Suprapubic skin (tissue), 4 donors: ENCODE data around the gene MTA1. TPM values are rescaled to one million over a fixed set of nuclear protein-coding genes. Genes with fewer than 3 reads are reported as not detected.
A peak's percentile ranks its signal among the peaks of the same experiment; 100 is the strongest.

Source experiments
- DNase-seq, 2 donors: peaks; one replicate each; pipeline ENCODE4 v3.0.0-alpha.2; 2019; ENCODE audit warnings: low spot score in 2 of 2
- H3K27ac ChIP-seq: fragments of 200-600 bp; sonication (generic); one replicate; pipeline ENCODE4 v1.5.1; 2019
- H3K27me3 ChIP-seq: fragments of 200-600 bp; sonication (generic); one replicate; pipeline ENCODE4 v1.5.1; 2019
- H3K36me3 ChIP-seq: fragments of 200-600 bp; sonication (generic); one replicate; pipeline ENCODE4 v1.5.1; 2019
- H3K4me1 ChIP-seq: fragments of 200-600 bp; sonication (generic); one replicate; pipeline ENCODE4 v1.5.1; 2019
- H3K4me3 ChIP-seq: fragments of 200-600 bp; sonication (generic); one replicate; pipeline ENCODE4 v1.5.1; 2019; ENCODE audit warnings: mild to moderate bottlenecking
- H3K9me3 ChIP-seq: fragments of 200-600 bp; sonication (generic); one replicate; pipeline ENCODE4 v1.5.1; 2019
- EP300 ChIP-seq: sonication (generic); formaldehyde crosslinking; IDR thresholded peaks from one replicate; pipeline ENCODE4 v1.6.1; 2017; ENCODE audit warnings: antibody characterized with exemption
- POLR2A ChIP-seq, 2 donors: fragments of 450-650 bp; IDR thresholded peaks; one replicate each; pipeline ENCODE4 v1.6.1; 2017; ENCODE audit warnings: antibody characterized with exemption in 2 of 2, mild to moderate bottlenecking in 2 of 2, moderate library complexity in 2 of 2
- POLR2AphosphoS5 ChIP-seq, 3 donors: sonication (generic); formaldehyde crosslinking; IDR thresholded peaks; one replicate each; pipeline ENCODE4 v1.6.1; 2017; ENCODE audit warnings: antibody characterized with exemption in 3 of 3
- WGBS: methylation state at CpG from one replicate; pipeline ENCODE4 v1.1.5; 2018; 5-methylcytosine and 5-hydroxymethylcytosine counted together
- total RNA-seq, 4 donors: library from RNA; depleted of rRNA; stranded (reverse); fragments of >200 nt; gene quantifications; one replicate each; pipeline ENCODE4 v1.1.0, GENCODE V29; 2016
- TF ChIP-seq, protein P1 (sequence below), 2 donors: fragments of 200-600 bp in 1 of 2; fragments of 450-650 bp in 1 of 2; sonication (generic) in 1 of 2; IDR thresholded peaks; one replicate each; pipeline ENCODE4 v1.5.1; 2016 to 2019; ENCODE audit warnings: antibody characterized with exemption in 2 of 2, mild to moderate bottlenecking in 1 of 2, moderate library complexity in 1 of 2

MTA1 gene
- total RNA-seq, 4 donors from 2014 or later: 38.1 to 107 (median 59.5) TPM

DNA sequence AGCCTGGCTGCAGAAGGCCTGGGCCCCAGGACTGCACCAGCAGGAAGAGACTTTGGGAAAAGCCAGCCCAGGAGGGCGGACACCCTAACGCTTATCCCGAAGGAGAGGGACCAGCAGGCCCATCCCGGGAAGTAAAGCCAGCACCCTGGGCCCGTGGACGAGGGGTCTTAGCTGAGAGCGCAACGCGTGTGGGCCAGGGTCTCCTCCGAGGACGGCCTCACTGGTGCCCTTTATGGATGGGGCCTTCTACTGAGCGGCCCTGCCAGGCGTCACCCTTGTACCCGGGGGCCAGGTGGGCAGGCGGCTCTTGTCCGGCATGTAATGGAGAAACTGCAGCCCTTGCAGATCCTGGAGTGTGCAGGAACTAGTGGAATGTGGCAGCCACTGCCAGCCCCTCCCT, 85.5 kb downstream of the MTA1 start:
- Histone ChIP-seq H3K36me3 (no peaks in the 10 kb centered on the region), H3K4me3 (no peak overlapping the region), H3K4me1 (no peaks in the 10 kb centered on the region), H3K27me3 (no peaks in the 10 kb centered on the region), H3K27ac (no peak overlapping the region), H3K9me3 (no peaks in the 10 kb centered on the region)
- peak in 1 of 2 donors; percentile 63 for DNase-seq
- TF ChIP-seq POLR2A (IDR thresholded peaks at IDR 0.05) (no peak), EP300 (no peak), POLR2AphosphoS5 (IDR thresholded peaks at IDR 0.05) (no peak)
- TF ChIP-seq, protein P1, sequence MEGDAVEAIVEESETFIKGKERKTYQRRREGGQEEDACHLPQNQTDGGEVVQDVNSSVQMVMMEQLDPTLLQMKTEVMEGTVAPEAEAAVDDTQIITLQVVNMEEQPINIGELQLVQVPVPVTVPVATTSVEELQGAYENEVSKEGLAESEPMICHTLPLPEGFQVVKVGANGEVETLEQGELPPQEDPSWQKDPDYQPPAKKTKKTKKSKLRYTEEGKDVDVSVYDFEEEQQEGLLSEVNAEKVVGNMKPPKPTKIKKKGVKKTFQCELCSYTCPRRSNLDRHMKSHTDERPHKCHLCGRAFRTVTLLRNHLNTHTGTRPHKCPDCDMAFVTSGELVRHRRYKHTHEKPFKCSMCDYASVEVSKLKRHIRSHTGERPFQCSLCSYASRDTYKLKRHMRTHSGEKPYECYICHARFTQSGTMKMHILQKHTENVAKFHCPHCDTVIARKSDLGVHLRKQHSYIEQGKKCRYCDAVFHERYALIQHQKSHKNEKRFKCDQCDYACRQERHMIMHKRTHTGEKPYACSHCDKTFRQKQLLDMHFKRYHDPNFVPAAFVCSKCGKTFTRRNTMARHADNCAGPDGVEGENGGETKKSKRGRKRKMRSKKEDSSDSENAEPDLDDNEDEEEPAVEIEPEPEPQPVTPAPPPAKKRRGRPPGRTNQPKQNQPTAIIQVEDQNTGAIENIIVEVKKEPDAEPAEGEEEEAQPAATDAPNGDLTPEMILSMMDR (IDR thresholded peaks at IDR 0.05): no peak
- 94% methylated on average over 4 of the region's 16 CpGs for WGBS

DNA sequence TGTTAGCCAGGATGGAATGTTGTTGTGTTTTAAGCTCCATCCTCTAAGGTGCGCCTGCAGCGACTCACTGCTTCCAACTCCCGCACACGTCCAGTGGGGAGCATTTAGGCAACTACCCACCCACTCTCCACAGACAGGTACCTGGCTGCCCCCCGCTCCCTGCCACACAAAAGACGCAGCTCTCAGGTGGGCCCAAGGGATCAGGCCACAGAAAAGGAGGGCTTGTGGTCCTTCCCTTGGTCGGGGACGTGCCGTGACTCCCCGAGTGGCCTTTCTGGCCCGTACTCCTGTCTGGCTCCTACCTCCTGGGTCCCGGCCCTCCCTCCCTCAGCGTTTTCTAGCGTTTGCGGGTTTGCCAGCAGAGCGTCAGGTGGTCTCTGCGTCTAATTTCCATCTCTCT, 87.6 kb downstream of the MTA1 start:
- WGBS: 82% methylated on average over 17 of the region's 17 CpGs
- H3K27ac ChIP-seq: no peak overlapping the region
- no peaks in the 10 kb centered on the region for H3K27me3 ChIP-seq
- TF ChIP-seq POLR2AphosphoS5 (IDR thresholded peaks at IDR 0.05): no peak
- TF ChIP-seq, protein P1 (IDR thresholded peaks at IDR 0.05): no peak
- TF ChIP-seq POLR2A (IDR thresholded peaks at IDR 0.05): no peak
- TF ChIP-seq EP300: no peak
- no peaks in the 10 kb centered on the region for H3K4me1 ChIP-seq
- H3K36me3 ChIP-seq: no peaks in the 10 kb centered on the region
- no peak overlapping the region for H3K4me3 ChIP-seq
- no peaks in the 10 kb centered on the region for H3K9me3 ChIP-seq
- DNase-seq: peak in 1 of 2 donors; percentile 48

DNA sequence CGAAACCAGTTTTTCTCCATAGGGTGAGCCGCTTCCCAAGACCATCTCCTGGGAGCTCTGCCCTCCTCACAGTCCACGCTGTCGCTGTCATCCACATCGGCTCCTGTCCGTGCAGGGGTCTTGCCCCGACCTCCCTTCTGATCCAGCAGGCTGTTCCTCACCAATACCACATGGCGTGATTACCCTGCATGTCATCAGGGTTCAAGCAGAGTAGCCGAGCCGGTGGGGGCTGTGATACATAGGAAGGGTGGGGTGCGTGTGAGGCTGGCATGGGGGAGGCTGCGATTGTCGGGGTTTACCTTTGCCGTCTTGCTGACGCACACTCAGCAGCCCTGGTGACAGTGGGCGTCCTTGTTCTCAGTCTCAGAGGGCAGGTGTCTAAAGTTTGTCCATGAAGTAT, 88.4 kb downstream of the MTA1 start:
- H3K27ac ChIP-seq: no peak overlapping the region
- H3K36me3 ChIP-seq: no peaks in the 10 kb centered on the region
- no peak for TF ChIP-seq POLR2AphosphoS5 (IDR thresholded peaks at IDR 0.05)
- peak in 1 of 2 donors; percentile 31 for DNase-seq
- H3K27me3 ChIP-seq: no peaks in the 10 kb centered on the region
- no peak overlapping the region for H3K4me3 ChIP-seq
- H3K4me1 ChIP-seq: no peaks in the 10 kb centered on the region
- H3K9me3 ChIP-seq: no peaks in the 10 kb centered on the region
- WGBS: 84% methylated on average over 16 of the region's 16 CpGs

DNA sequence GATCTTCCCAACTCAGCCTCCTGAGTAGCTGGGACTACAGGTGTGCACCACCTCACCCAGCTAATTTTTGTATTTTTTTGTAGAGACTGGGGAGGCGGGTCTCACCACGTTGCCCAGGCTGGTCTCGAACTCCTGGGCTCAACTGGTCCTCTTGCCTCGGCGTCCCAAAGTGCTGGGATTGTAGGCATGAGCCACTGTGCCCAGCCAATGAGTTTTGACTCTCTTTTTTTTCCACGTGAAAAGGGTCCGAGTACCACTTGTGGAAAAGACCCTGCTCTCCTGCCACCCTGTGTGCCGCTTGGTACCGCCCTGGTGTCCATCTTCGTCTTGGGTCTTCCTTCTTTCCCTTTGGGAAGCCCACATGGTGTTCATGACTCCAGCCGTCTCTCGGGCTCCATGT, 89.0 kb downstream of the MTA1 start:
- no peak for TF ChIP-seq POLR2AphosphoS5 (IDR thresholded peaks at IDR 0.05)
- no peak for TF ChIP-seq POLR2A (IDR thresholded peaks at IDR 0.05)
- TF ChIP-seq EP300: no peak
- TF ChIP-seq, protein P1 (IDR thresholded peaks at IDR 0.05): no peak
- WGBS: 86% methylated on average over 12 of the region's 12 CpGs

DNA sequence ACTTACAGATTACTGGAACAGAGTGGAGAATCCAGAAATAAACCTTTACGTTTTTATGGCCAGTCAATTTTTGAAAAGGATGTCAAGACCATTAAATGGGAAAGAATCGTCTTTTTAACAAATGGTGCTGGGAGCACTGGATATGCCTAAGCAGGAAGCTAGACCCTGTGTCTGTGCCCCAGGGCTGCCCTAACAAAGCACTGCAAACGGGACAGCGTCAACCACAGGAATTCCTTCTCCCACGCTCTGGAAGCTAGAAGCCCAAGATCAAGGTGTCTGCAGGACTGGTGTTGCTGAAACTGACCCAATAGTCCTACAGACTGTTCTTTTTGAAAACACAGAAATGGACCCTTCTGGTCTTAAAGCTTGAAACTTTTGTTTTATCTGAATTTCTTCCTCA, 97.5 kb downstream of the MTA1 start:
- H3K4me1 ChIP-seq: no peaks in the 10 kb centered on the region
- H3K36me3 ChIP-seq: no peaks in the 10 kb centered on the region
- 55% methylated on average over 5 of the region's 5 CpGs for WGBS
- peak in 1 of 2 donors; percentile 18 for DNase-seq
- no peak overlapping the region for H3K27ac ChIP-seq
- TF ChIP-seq POLR2A (IDR thresholded peaks at IDR 0.05) (no peak), EP300 (no peak), POLR2AphosphoS5 (IDR thresholded peaks at IDR 0.05) (no peak)
- TF ChIP-seq, protein P1 (IDR thresholded peaks at IDR 0.05): no peak
- H3K4me3 ChIP-seq: no peak overlapping the region
- peaks cover 8% of the 10 kb centered on the region for H3K27me3 ChIP-seq
- H3K9me3 ChIP-seq: no peaks in the 10 kb centered on the region

More for the DNA sequence above, 89.0 kb downstream of the MTA1 start:
- Histone ChIP-seq H3K27me3 (peaks cover 4% of the 10 kb centered on the region), H3K36me3 (no peaks in the 10 kb centered on the region), H3K4me1 (no peaks in the 10 kb centered on the region), H3K27ac (no peak overlapping the region), H3K9me3 (no peaks in the 10 kb centered on the region), H3K4me3 (no peak overlapping the region)
- DNase-seq: peak in 1 of 2 donors; percentile 34
